Posterior vena cava (tissue), 2 donors: ENCODE data around the gene ECHS1. TPM values are rescaled to one million over a fixed set of nuclear protein-coding genes. Genes with fewer than 3 reads are reported as not detected.
"Not testable (repeated sequence)": the region's sequence is repeated elsewhere in the genome, so short reads cannot be mapped to it uniquely, and the experiment has no call there.

ENCODE experiments used
- DNase-seq: peaks from one replicate; pipeline ENCODE4 v3.0.0-alpha.2; 2020; ENCODE audit warnings: low spot score
- intact Hi-C, 2 donors: fragments of 100-400 bp; cut with DNase I; formaldehyde crosslinking; loops; one replicate each; pipeline versions ENCODE4 v1.14.1 to v1.14.2; 2022 to 2023
- total RNA-seq, 2 donors: library from RNA; stranded (reverse); fragmentation: NEBNext Ultra II Directional; extraction: Animal tissue kit (Norgen Biotek cat#: 25700); gene quantifications; one replicate each; pipeline ENCODE4 v1.2.1, GENCODE V29; 2021
- donor health status: DM: yes; HTN: yes; CAD: no.
- donor health status: DM: yes; HTN: yes; CAD: no.

Gene ECHS1
- total RNA-seq, 2 donors from 2014 or later = 38.8 to 47.3 TPM

- intact Hi-C loops = no loop called here
- DNase-seq = no peak
These were observed 7.9 kb upstream of the ECHS1 start for GRCh38 chr10:133381036-133381435.

GRCh38 chr10:133379801-133380666, 6.9 kb upstream of the ECHS1 start:
- no peak for DNase-seq
- intact Hi-C loops = no loop called here

- peak; percentile 90 for DNase-seq
- intact Hi-C loops = no loop called here
These were observed 6.1 kb upstream of the ECHS1 start, which contains the start of gene PAOX for GRCh38 chr10:133379152-133379800. Gene PAOX, plus strand, starts transcription at chr10:133379262. Its CDS starts 55 bp downstream, at chr10:133379317.

GRCh38 chr10:133378251-133379096, 5.3 kb upstream of the ECHS1 start:
- intact Hi-C loops = no loop called here
- peak; percentile 91 for DNase-seq

GRCh38 chr10:133377818-133378250, 4.7 kb upstream of the ECHS1 start:
- intact Hi-C loops = no loop called here
- DNase-seq = no peak

GRCh38 chr10:133377025-133377817, 4.1 kb upstream of the ECHS1 start:
- intact Hi-C loops = no loop called here
- DNase-seq = no peak

- DNase-seq, intact Hi-C loops: not testable (repeated sequence)
These were observed 3.0 kb upstream of the ECHS1 start for GRCh38 chr10:133376183-133376582.

GRCh38 chr10:133375357-133376115, 2.4 kb upstream of the ECHS1 start:
- DNase-seq = no peak
- intact Hi-C loops = no loop called here

GRCh38 chr10:133372507-133372906, 647 bp downstream of the ECHS1 start:
- intact Hi-C loops = no loop called here
- no peak for DNase-seq

GRCh38 chr10:133370030-133370786, 2.9 kb downstream of the ECHS1 start:
- DNase-seq = no peak
- intact Hi-C loops = loop anchor here in 1 of 2 donors (1.0 kb wide), 1 partner anchor 18 kb away; no protein-coding TSS in a partner anchor

GRCh38 chr10:133368153-133368552, 5.0 kb downstream of the ECHS1 start:
- intact Hi-C loops = no loop called here
- no peak for DNase-seq

GRCh38 chr10:133367461-133367860, 5.7 kb downstream of the ECHS1 start:
- intact Hi-C loops, DNase-seq: not testable (repeated sequence)

- intact Hi-C loops = no loop called here
- no peak for DNase-seq
These were observed 6.4 kb downstream of the ECHS1 start for GRCh38 chr10:133366751-133367150.

GRCh38 chr10:133366130-133366478, 7.0 kb downstream of the ECHS1 start:
- no peak for DNase-seq
- intact Hi-C loops = no loop called here

GRCh38 chr10:133365461-133366129, 7.6 kb downstream of the ECHS1 start:
- no peak for DNase-seq
- intact Hi-C loops = no loop called here

GRCh38 chr10:133364645-133365431, 8.3 kb downstream of the ECHS1 start:
- no peak for DNase-seq
- intact Hi-C loops = no loop called here
